GM21723 (cell line): ENCODE measurements around the gene RFC2.

ENCODE experiments used
- ATAC-seq: cut with Tn5 transposase; IDR thresholded peaks from one replicate; pipeline ENCODE4 v1.9.1; 2021; ENCODE audit warnings: mild to moderate bottlenecking, moderate library complexity; ENCODE audit not compliant: unreplicated experiment

Gene RFC2

GRCh38 chr7:74194686-74195085 is 59.5 kb downstream of the RFC2 start:
- ATAC-seq = no peak

DNA sequence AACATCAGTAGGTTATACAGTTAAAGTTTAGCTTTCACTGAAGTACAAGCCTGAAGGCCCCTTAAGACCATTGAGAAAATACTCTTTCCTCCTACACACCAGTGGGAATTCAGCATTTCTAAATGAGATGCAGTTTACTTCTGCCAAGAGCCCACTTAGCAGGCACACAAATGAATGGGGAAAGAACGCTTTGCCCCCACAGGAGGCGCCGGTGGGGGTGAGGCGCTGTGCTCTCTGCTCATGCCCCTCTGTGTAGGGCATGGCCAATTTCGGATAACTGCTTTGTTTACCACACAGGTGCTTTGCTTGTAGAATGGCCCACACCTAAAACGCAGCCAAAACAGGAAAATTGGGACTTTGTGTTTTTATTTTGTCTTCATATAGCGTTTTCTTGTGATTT is 60.3 kb downstream of the RFC2 start:
- no peak for ATAC-seq

DNA sequence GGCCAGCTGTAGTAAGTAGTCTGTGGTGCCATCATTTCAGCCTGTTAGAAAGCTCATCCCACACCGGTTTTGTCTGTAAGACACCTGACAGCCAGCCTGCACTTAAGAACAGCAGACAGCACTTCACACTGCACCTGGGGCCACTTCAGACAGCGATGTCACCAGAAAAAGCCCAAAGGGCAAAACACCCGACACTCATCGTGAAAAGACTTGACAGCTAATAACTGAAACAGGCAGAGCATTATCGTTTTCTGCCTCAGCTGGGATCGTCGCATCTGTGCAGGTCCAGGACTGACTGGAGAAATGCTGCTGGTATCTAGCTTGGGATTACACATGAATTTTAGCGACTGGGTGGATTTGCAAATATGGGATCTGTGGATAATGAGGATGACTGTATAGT is 61.1 kb downstream of the RFC2 start:
- no peak for ATAC-seq

DNA sequence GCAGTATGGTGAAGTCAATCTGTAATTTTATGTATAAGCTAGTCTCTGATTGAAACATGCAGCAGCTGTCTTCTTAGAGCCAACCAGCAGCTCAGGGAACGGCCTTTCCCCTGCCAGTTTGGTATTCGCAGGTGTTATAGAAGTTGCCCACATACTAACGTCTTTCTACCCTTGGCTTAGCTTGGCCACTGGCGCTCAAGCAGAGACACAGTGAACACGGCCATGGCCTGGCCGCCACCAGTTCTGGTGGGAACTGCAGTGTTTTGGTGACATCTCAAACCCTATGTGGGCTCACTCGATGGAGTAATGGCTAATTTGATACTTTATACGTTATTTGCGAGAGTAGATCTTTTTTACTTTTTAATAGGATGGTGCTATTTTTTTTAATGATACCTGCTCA is 63.0 kb downstream of the RFC2 start:
- no peak for ATAC-seq

DNA sequence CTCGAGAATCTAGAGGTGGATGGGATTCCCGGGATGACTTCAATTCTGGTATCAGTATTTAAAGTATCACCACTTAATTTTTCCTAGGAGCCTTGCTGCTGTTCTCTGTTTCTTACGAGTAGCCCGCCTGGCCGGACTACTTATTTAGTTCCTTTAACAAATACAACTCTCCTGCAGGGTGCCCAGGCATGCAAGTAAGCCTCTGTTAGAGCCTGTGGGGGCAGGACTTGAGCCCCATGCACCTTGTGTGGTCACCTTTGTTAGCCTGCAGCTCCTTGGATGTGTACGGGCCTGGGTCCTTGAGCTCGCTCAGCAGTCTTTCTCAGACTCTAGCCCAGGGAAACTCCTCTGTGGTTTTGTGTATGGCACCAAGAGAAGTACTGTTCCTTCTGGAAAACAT is 63.9 kb downstream of the RFC2 start:
- no peak for ATAC-seq

GRCh38 chr7:74187915-74188675 is 66.1 kb downstream of the RFC2 start:
- ATAC-seq = no peak

- ATAC-seq = no peak
Observed at GRCh38 chr7:74185636-74186035, 68.6 kb downstream of the RFC2 start.

GRCh38 chr7:74185016-74185415 is 69.2 kb downstream of the RFC2 start:
- no peak for ATAC-seq

DNA sequence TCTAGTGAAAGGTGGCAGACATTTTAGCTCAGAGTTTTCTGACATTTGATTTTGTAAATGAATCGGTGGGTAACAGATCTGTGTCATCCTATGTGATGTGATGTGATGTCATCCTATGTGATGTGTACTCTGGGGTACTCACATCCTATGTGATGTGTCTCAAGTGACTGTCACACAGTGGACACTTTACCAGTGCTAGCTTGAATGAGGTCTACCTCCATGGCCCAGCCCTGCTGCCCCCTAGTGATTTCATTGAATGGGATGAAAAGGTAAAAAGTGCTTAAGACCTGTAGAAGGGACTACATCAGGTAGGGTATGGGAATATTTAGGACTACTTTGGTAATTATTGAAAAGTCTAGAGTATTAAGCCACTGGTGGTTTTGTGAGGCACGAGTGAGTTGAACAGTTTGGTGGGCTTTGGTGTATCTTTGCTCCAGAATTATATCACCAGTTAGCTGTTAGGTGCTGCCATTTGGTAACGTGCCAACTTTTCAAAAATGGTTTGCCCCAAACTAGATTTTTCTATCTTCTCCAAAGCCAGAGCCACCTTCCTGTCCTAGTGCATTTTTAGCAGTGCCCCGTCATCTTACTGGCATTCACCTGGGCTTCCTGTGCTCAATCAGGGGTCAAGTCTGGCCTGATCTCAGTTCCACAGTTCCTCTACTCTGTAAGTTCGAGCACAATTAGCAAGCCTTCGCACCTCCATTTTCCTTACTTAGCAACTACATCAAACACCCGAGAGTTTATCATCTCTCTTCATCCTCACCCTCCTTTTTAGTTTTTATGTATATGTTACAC is 70.3 kb downstream of the RFC2 start:
- no peak for ATAC-seq

GRCh38 chr7:74183142-74183541 is 71.1 kb downstream of the RFC2 start:
- ATAC-seq = no peak

DNA sequence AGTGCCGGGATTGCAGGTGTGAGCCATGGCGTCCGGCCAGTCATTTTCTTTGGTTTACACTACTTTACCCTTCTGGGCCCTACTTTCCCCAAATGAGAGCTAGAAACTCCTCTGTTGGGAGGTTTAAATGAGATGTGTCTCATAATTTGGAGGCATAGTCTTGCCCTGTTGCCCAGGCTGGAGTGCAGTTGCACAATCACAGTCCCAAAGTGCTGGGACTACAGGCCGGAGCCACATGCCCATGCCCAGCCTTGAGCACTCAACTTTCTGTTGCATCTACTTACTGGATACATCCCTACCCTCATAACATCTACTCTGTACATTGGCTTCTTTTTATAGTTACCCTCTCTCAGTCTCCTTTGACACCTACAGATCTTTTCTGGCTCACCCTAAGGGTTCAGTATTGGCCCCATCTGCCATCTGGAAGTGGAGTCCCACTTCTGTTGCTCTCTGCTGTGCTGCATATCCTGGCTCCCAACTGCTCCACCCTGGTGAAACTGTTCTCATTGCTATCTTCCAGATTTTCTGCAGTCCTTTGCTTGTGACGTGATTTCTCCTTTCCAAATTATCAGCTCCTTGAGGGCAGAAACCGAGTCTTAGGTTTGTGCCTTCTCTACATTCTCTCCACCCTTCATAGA is 71.6 kb downstream of the RFC2 start:
- no peak for ATAC-seq

DNA sequence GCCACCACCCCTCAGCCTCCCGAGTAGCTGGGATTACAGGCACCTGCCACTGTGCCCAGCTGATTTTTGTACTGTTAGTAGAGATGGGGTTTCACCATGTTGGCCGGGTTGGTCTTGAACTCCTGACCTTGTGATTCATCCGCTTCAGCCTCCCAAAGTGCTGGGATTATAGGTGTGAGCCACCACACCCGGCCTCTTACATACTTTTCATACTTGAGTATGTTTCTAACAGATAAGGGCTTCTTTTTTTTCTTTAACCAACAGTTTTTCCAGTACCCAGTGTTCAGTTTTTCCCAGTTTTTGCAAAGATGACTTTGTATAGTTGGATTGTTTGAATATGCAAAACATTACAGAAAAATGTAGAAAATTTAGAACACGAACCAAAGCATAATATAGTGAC is 72.4 kb downstream of the RFC2 start:
- ATAC-seq = no peak
